ENCODE measurements around the gene KLHL8. TPM values are rescaled to one million over a fixed set of nuclear protein-coding genes. Genes with fewer than 3 reads are reported as not detected.

KLHL8 gene
- polyA plus RNA-seq, 1 donor from 2014 or later = 15.0 TPM

DNA sequence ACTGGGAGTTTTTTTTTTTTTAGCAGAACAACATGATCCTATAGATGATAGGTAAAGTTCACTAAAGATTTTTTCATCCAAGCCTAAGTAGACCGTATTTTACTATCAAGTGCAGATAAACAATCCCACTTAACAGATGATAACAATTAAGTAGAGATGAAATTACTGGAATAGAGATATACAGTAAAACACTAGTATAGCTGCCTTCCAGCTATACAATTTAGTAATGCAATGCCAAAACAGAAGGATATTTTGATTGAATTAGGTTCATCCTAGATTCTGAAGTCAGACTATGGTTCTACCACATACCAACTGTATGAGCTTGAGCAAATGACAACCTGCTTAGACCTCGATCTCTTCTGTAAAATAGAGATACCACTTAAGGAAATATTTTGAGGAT, 24.3 kb downstream of the KLHL8 start:
- H3K79me2 ChIP-seq (replicated peaks; ENCODE audit: insufficient read depth, low read length) = peaks cover 13% of the 10 kb centered on the region
- no peak overlapping the region for H3K9ac ChIP-seq (ENCODE audit: low read length)
- no peak overlapping the region for H2AFZ ChIP-seq (ENCODE audit: low read depth, low read length)
- no peaks in the 10 kb centered on the region for H3K9me2 ChIP-seq (ENCODE audit: insufficient read depth, low read length)
- H3K27me3 ChIP-seq (ENCODE audit: insufficient read depth, low read depth, low read length) = no peaks in the 10 kb centered on the region
- no peaks in the 10 kb centered on the region for H3K9me3 ChIP-seq (ENCODE audit: low read length)
- no peak overlapping the region for H3K4me3 ChIP-seq (ENCODE audit: low read length)
- H3K36me3 ChIP-seq (ENCODE audit: insufficient read depth, low read length) = no peaks in the 10 kb centered on the region
- no peak for TF ChIP-seq EP300 (conservative IDR thresholded peaks at IDR 0.05; ENCODE audit: poor library complexity, severe bottlenecking)
- TF ChIP-seq RAD21 (conservative IDR thresholded peaks at IDR 0.05) = no peak
- no peak overlapping the region for H3K27ac ChIP-seq (ENCODE audit: low read length)
- no peaks in the 10 kb centered on the region for H3F3A ChIP-seq (ENCODE audit: insufficient read depth, low read length, poor library complexity, severe bottlenecking)
- H4K20me1 ChIP-seq (ENCODE audit: insufficient read depth) = no peaks in the 10 kb centered on the region
- H3K4me2 ChIP-seq (ENCODE audit: low read length) = no peak overlapping the region

GRCh38 chr4:87193958-87194675, 26.3 kb downstream of the KLHL8 start:
- no peaks in the 10 kb centered on the region for H3K36me3 ChIP-seq (ENCODE audit: insufficient read depth, low read length)
- no peaks in the 10 kb centered on the region for H4K20me1 ChIP-seq (ENCODE audit: insufficient read depth)
- TF ChIP-seq, protein P1, sequence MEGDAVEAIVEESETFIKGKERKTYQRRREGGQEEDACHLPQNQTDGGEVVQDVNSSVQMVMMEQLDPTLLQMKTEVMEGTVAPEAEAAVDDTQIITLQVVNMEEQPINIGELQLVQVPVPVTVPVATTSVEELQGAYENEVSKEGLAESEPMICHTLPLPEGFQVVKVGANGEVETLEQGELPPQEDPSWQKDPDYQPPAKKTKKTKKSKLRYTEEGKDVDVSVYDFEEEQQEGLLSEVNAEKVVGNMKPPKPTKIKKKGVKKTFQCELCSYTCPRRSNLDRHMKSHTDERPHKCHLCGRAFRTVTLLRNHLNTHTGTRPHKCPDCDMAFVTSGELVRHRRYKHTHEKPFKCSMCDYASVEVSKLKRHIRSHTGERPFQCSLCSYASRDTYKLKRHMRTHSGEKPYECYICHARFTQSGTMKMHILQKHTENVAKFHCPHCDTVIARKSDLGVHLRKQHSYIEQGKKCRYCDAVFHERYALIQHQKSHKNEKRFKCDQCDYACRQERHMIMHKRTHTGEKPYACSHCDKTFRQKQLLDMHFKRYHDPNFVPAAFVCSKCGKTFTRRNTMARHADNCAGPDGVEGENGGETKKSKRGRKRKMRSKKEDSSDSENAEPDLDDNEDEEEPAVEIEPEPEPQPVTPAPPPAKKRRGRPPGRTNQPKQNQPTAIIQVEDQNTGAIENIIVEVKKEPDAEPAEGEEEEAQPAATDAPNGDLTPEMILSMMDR (IDR thresholded peaks at IDR 0.05; ENCODE audit: poor library complexity, severe bottlenecking) = no peak
- no peaks in the 10 kb centered on the region for H3F3A ChIP-seq (ENCODE audit: insufficient read depth, low read length, poor library complexity, severe bottlenecking)
- no peaks in the 10 kb centered on the region for H3K9me2 ChIP-seq (ENCODE audit: insufficient read depth, low read length)
- H3K9me3 ChIP-seq (ENCODE audit: low read length) = no peaks in the 10 kb centered on the region
- no peaks in the 10 kb centered on the region for H3K27me3 ChIP-seq (ENCODE audit: insufficient read depth, low read depth, low read length)
- no peak overlapping the region for H3K27ac ChIP-seq (ENCODE audit: low read length)
- H3K9ac ChIP-seq (ENCODE audit: low read length) = no peak overlapping the region
- H3K79me2 ChIP-seq (replicated peaks; ENCODE audit: insufficient read depth, low read length) = peaks cover 10% of the 10 kb centered on the region
- no peak overlapping the region for H3K4me3 ChIP-seq (ENCODE audit: low read length)
- H2AFZ ChIP-seq (ENCODE audit: low read depth, low read length) = no peak overlapping the region
- no peak overlapping the region for H3K4me2 ChIP-seq (ENCODE audit: low read length)

DNA sequence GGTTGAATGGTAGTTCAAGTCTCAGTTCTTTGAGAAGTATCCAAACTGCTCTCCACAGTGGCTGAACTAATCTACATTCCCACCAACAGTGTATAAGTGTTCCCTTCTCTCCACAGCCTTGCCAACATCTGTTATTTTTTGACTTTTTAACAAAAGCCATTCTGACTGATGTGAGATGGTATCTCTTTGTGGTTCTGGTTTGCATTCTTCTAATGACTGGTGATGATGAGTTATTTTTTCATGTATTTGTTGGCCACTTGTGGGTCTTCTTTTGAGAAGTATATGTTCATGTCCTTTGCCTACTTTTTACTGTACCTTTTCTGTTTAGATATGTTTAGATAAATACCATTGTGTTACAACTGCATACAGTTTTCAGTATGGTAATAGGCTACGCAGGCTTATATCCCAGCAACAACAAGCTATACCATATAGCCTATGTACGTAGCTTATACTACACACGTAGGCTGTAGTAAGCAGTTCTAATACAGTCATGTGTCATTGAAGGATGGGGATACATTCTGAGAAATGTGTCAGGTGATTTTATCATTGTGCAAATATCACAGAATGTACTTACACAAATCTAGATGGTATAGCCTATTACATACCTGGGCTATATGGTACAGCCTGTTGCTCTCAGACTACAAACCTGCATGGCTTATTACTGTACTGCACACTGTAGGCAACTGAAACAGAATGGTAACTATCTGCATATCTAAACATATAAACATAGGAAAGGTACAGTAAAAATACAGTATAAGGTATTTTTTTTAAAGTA, 28.1 kb downstream of the KLHL8 start:
- Histone ChIP-seq H3K27me3 (ENCODE audit: insufficient read depth, low read depth, low read length) (no peaks in the 10 kb centered on the region), H3K27ac (ENCODE audit: low read length) (no peak overlapping the region), H3K79me2 (replicated peaks; ENCODE audit: insufficient read depth, low read length) (no peaks in the 10 kb centered on the region), H3K9me3 (ENCODE audit: low read length) (no peaks in the 10 kb centered on the region), H2AFZ (ENCODE audit: low read depth, low read length) (no peak overlapping the region), H3F3A (ENCODE audit: insufficient read depth, low read length, poor library complexity, severe bottlenecking) (no peaks in the 10 kb centered on the region), H3K36me3 (ENCODE audit: insufficient read depth, low read length) (no peaks in the 10 kb centered on the region), H3K9ac (ENCODE audit: low read length) (no peak overlapping the region), H3K4me3 (ENCODE audit: low read length) (no peak overlapping the region), H4K20me1 (ENCODE audit: insufficient read depth) (no peaks in the 10 kb centered on the region), H3K9me2 (ENCODE audit: insufficient read depth, low read length) (no peaks in the 10 kb centered on the region), H3K4me2 (ENCODE audit: low read length) (no peak overlapping the region)
- TF ChIP-seq, protein P1 (IDR thresholded peaks at IDR 0.05; ENCODE audit: poor library complexity, severe bottlenecking) = no peak
- no peak for TF ChIP-seq RAD21 (conservative IDR thresholded peaks at IDR 0.05)
- TF ChIP-seq EZH2 (IDR thresholded peaks at IDR 0.05; ENCODE audit: borderline replicate concordance, insufficient read depth, low read length, poor library complexity, severe bottlenecking) = no peak
- TF ChIP-seq TAF1 (IDR thresholded peaks at IDR 0.05; ENCODE audit: low read depth) = no peak
- TF ChIP-seq SMC3 (conservative IDR thresholded peaks at IDR 0.05; ENCODE audit: poor library complexity) = no peak
- no peak for TF ChIP-seq EP300 (conservative IDR thresholded peaks at IDR 0.05; ENCODE audit: poor library complexity, severe bottlenecking)
- TF ChIP-seq REST (IDR thresholded peaks at IDR 0.05; ENCODE audit: borderline replicate concordance) = no peak
- TF ChIP-seq POLR2AphosphoS5 (IDR thresholded peaks at IDR 0.05) = no peak
- TF ChIP-seq MXI1 (conservative IDR thresholded peaks at IDR 0.05; ENCODE audit: poor library complexity, severe bottlenecking) = no peak

All from neural cell (in vitro differentiated cells).